IgD-negative memory B cell (primary cell): ENCODE results near the gene POLR1B. TPM values are rescaled to one million over a fixed set of nuclear protein-coding genes. Genes with fewer than 3 reads are reported as not detected.
A peak's percentile ranks its signal among the peaks of the same experiment; 100 is the strongest.
"Not testable (repeated sequence)": the region's sequence is repeated elsewhere in the genome, so short reads cannot be mapped to it uniquely, and the experiment has no call there.

ENCODE experiments used
- H3K27ac Mint-ChIP-seq, 3 donors: one replicate each; pipeline ENCODE4 v1.8.0; 2020 to 2022; ENCODE audit warnings: mild to moderate bottlenecking in 3 of 3, mixed read lengths in 3 of 3, moderate library complexity in 1 of 3
- H3K27me3 Mint-ChIP-seq: one replicate; pipeline ENCODE4 v1.8.0; 2021; ENCODE audit warnings: mixed read lengths
- H3K36me3 Mint-ChIP-seq: one replicate; pipeline ENCODE4 v1.8.0; 2020; ENCODE audit warnings: mild to moderate bottlenecking, mixed read lengths
- H3K4me1 Mint-ChIP-seq, 3 donors: one replicate each; pipeline ENCODE4 v1.8.0; 2020 to 2022; ENCODE audit warnings: mixed read lengths in 3 of 3, mild to moderate bottlenecking in 1 of 3
- H3K4me3 Mint-ChIP-seq, 4 donors: one replicate each; pipeline ENCODE4 v1.8.0; 2020 to 2022; ENCODE audit warnings: mild to moderate bottlenecking in 4 of 4, mixed read lengths in 4 of 4, moderate library complexity in 3 of 4
- H3K9me3 Mint-ChIP-seq, 3 donors: one replicate each; pipeline ENCODE4 v1.8.0; 2020 to 2021; ENCODE audit warnings: mixed read lengths in 3 of 3, mild to moderate bottlenecking in 1 of 3
- polyA plus RNA-seq: library from polyadenylated mRNA; unstranded; fragments of 300-500 nt; fragmentation: Illumina TruSeq; gene quantifications from one replicate; pipeline ENCODE4 v1.2.3, GENCODE V29; 2021

POLR1B gene, protein sequence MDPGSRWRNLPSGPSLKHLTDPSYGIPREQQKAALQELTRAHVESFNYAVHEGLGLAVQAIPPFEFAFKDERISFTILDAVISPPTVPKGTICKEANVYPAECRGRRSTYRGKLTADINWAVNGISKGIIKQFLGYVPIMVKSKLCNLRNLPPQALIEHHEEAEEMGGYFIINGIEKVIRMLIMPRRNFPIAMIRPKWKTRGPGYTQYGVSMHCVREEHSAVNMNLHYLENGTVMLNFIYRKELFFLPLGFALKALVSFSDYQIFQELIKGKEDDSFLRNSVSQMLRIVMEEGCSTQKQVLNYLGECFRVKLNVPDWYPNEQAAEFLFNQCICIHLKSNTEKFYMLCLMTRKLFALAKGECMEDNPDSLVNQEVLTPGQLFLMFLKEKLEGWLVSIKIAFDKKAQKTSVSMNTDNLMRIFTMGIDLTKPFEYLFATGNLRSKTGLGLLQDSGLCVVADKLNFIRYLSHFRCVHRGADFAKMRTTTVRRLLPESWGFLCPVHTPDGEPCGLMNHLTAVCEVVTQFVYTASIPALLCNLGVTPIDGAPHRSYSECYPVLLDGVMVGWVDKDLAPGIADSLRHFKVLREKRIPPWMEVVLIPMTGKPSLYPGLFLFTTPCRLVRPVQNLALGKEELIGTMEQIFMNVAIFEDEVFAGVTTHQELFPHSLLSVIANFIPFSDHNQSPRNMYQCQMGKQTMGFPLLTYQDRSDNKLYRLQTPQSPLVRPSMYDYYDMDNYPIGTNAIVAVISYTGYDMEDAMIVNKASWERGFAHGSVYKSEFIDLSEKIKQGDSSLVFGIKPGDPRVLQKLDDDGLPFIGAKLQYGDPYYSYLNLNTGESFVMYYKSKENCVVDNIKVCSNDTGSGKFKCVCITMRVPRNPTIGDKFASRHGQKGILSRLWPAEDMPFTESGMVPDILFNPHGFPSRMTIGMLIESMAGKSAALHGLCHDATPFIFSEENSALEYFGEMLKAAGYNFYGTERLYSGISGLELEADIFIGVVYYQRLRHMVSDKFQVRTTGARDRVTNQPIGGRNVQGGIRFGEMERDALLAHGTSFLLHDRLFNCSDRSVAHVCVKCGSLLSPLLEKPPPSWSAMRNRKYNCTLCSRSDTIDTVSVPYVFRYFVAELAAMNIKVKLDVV
- 18.5 TPM for polyA plus RNA-seq

DNA sequence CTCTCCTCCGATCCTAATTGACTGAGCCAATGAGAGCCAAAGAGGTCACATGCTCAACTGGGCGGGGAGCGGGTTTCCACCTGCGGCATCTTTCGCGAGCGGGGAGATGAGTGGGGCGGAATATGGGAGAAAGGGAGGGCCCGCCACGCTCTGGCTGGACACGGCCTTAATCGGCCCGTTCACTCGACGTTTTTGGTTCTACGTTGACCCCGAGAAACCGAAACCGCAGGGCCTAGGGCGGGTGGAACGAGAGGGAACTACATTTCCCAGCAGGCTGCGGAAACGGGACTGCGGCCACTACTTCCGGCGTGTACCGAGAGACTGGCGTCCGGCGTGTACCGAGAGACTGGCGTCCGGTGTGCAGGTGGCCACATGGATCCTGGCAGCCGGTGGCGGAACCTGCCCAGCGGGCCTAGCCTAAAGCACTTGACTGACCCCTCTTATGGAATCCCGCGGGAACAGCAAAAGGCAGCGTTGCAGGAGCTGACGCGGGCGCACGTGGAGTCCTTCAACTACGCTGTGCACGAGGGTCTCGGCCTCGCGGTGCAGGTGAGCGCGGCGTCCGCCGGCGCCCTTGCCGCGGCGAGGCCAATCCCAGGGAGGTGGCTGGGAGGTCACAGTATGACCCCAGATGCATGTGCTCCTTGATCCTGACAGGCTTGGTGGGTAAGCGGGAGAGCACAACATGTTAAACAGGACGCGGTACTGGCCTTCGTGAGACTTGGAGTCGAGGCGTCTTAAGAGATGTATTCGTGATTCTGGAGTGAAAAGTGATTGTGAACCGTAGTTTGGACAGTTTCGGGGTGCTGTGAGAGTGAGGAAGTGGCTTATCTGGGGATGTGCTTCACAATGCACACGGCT is at the start of gene POLR1B:
Gene POLR1B (plus strand): TSS at position 343 of the 861 bp plus-strand sequence. CDS start 30 bp downstream, at position 373.
- peaks cover 7 to 17% (median 11%) of the 10 kb centered on the region in 3 donors for H3K4me1 Mint-ChIP-seq
- H3K27me3 Mint-ChIP-seq: no peaks in the 10 kb centered on the region
- H3K36me3 Mint-ChIP-seq: peaks cover 7% of the 10 kb centered on the region
- H3K9me3 Mint-ChIP-seq: no peaks in the 10 kb centered on the region
- H3K4me3 Mint-ChIP-seq: no peak within 1 kb of the TSS
- H3K27ac Mint-ChIP-seq: no peak within 1 kb of the TSS

DNA sequence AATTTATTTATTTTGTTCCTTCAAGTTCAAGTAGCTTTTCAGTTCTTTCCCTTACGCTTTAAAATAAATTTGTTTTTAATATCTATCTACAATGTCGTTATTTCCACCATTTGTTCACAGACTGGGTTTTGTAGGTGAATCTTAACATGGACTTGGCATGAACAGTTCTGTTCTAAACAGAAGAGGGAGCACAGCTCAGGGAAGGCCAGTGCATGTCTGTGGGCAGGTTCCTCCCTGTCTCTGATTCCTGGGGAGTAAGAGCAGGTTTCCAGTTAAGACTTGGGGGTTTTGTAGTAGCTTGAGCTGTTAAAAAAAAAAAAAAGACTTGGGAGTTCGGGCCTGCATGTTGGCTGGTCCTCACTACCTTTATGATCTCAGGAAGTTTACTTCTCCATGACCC is 49.2 kb upstream of the POLR1B start:
- Mint-ChIP-seq H3K27me3 (no peaks in the 10 kb centered on the region), H3K9me3 (no peaks in the 10 kb centered on the region), H3K4me3 (no peak overlapping the region), H3K27ac (peak overlapping the region in 1 of 3 donors; percentile 23), H3K4me1 (no peaks in the 10 kb centered on the region), H3K36me3 (no peaks in the 10 kb centered on the region)

DNA sequence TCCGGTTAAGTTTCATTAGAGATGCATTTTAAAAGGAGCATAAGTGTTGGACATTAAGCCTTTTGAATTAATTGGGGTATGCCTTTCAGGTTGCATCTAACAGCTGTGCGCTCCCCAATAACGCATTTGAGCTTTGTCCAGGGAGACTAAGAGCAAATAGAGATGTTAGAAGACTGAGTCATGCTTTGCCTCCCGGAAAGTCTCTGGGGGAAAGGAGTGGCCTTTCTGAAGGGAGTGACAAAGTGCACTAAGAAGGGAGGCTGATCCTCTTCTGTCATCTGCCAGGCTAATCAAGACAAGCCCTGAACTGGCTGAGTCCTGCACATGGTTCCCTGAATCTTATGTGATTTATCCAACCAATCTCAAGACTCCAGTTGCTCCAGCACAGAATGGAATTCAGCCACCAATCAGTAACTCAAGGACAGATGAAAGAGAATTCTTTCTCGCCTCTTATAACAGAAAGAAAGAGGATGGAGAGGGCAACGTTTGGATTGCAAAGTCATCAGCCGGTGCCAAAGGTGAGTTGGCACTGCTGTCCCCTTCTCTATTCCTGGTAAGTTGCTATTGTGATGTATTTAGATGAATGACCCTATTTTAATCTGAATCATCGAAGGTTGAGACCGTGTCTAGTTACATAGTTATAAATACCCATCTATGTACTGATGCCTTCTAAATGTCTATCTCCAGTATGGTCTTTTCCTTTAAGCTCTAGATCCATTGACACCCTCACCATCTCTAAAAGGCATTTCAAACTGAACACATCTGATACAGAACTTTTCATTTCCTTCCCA is 48.2 kb upstream of the POLR1B start:
- Mint-ChIP-seq H3K27me3 (no peaks in the 10 kb centered on the region), H3K36me3 (no peaks in the 10 kb centered on the region), H3K9me3 (no peaks in the 10 kb centered on the region), H3K27ac (no peak overlapping the region), H3K4me1 (no peaks in the 10 kb centered on the region), H3K4me3 (no peak overlapping the region)

DNA sequence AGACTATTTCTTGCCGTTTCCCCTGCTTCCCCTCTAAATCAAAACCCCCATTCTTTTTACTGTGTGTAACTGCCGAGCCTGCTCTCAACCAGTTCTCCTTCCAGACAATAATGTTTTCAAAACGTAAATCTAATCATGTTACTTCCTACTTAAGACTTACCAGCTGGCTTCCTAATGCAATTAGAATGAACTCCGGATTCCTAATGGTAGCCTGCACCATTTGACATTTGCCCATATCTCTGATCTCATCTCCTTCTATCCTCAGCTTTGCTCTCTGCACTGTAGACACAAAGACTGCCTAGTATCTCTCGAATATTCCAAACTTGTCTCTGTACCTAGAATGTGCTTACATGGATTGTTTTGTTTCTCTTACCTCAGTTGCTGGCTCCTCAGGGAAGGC is 47.4 kb upstream of the POLR1B start:
- Mint-ChIP-seq H3K27me3 (no peaks in the 10 kb centered on the region), H3K27ac (no peak overlapping the region), H3K9me3 (no peaks in the 10 kb centered on the region), H3K36me3 (no peaks in the 10 kb centered on the region), H3K4me3 (no peak overlapping the region), H3K4me1 (no peaks in the 10 kb centered on the region)

DNA sequence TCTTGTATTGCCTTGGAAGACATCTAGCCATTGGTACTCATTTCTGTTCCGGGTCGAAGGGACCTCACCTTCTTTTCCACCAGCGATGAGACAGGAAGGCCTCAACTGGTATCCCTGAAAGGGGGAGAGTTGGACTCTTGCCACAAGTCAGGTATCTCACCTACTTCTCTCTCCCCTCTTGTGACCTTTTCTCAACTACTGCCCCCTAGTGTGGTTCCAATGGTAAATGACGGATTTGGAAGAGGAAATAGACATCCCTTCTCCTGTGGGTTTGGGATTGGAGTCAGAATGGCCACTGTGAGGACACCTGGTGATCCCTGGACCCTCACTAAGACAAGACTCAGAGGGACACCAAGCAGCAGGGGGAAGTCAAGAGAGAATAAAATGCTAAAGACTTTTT is 46.4 kb upstream of the POLR1B start:
- H3K27ac Mint-ChIP-seq, H3K36me3 Mint-ChIP-seq, H3K4me3 Mint-ChIP-seq, H3K9me3 Mint-ChIP-seq, H3K27me3 Mint-ChIP-seq, H3K4me1 Mint-ChIP-seq: not testable (repeated sequence)

DNA sequence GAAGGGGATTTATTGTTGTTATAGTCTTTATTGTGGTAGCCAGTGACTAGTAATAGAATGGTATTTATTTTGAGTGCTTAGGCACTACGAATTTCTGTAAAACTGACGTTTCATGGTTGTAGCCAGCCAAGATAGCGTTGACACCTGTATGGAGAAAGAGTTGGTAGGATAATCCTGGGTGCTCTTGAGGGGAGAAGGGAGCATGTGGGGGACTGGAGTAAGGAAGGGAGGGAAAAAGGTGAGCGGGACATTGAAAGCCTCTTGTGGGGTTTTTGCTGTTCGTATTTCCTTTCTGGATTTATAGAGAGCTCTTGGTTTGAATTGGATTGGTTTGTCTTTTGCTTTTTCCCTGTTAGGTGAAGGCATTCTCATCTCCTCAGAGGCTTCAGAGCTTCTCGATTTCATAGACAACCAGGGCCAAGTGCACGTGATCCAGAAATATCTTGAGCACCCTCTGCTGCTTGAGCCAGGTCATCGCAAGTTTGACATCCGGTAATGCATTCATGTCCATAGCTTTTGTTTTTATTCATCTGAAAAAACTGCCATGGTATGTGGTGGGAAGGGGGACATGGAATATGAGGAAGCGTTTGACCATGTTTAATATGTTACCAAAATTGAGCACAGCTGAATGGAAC is 41.3 kb upstream of the POLR1B start:
- H3K4me1 Mint-ChIP-seq, H3K27me3 Mint-ChIP-seq, H3K36me3 Mint-ChIP-seq, H3K4me3 Mint-ChIP-seq, H3K9me3 Mint-ChIP-seq, H3K27ac Mint-ChIP-seq: not testable (repeated sequence)

DNA sequence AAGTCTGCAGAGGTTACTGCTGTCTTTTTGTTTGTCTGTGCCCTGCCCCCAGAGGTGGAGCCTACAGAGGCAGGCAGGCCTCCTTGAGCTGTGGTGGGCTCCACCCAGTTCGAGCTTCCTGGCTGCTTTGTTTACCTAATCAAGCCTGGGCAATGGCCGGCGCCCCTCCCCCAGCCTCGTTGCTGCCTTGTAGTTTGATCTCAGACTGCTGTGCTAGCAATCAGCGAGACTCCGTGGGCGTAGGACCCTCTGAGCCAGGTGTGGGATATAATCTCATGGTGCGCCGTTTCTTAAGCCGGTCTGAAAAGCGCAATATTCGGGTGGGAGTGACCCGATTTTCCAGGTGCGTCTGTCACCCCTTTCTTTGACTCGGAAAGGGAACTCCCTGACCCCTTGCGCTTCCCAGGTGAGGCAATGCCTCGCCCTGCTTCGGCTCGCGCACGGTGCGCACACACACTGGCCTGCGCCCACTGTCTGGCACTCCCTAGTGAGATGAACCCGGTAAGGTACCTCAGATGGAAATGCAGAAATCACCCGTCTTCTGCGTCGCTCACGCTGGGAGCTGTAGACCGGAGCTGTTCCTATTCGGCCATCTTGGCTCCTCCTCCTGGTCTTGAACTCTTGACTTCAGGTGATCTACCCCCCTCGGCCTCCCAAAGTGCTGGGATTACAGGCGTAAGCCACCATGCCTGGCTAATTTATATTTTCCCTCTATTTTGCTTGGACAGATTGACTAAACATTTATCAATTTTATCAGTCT is 32.8 kb upstream of the POLR1B start:
- not testable (repeated sequence) for H3K36me3 Mint-ChIP-seq, H3K27me3 Mint-ChIP-seq, H3K9me3 Mint-ChIP-seq, H3K27ac Mint-ChIP-seq, H3K4me1 Mint-ChIP-seq
- H3K4me3 Mint-ChIP-seq: peak overlapping the region in 1 of 4 donors; percentile 55

DNA sequence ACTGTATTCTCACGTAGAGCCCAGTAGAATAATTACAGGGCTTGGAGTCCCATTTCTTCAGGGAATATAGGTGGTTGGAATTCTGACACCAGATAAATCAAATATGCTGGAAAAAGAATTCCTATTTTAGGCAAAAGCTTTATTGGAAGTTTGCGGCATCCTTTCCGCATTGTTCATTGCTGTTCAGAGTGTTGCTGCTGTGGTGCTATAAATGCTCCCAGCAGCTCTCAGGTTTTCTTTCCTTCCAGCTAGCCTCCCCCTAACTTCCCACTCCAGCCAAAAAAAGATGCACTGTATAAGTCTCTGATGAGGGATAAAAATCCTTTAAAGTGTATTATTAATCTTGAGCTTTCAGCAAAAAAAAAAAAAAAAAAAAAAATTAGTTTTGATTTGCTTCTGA is 25.5 kb upstream of the POLR1B start:
- H3K27ac Mint-ChIP-seq: no peak overlapping the region
- H3K4me3 Mint-ChIP-seq: no peak overlapping the region
- H3K9me3 Mint-ChIP-seq: no peaks in the 10 kb centered on the region
- H3K36me3 Mint-ChIP-seq: peaks cover 9% of the 10 kb centered on the region
- no peaks in the 10 kb centered on the region for H3K4me1 Mint-ChIP-seq
- no peaks in the 10 kb centered on the region for H3K27me3 Mint-ChIP-seq

DNA sequence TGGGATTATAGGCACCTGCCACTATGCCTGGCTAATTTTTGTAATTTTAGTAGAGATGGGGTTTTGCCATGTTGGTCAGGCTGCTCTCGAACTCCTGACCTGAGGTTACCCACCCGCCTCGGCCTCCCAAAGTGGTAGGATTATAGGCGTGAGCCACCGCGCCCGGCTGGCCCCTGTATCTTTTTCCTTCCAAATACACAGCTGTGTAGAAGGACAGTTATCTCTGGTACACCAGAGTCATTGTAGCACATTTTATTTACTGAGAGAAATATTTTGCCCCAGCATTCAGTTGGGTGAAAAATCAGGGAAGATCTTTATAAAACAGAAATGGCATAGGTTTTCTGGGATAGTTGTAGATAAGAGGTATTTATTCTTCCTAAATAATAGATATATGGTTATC is 23.5 kb upstream of the POLR1B start:
- Mint-ChIP-seq H3K36me3 (peaks cover 19% of the 10 kb centered on the region), H3K4me3 (no peak overlapping the region), H3K4me1 (no peaks in the 10 kb centered on the region), H3K27ac (no peak overlapping the region), H3K9me3 (no peaks in the 10 kb centered on the region), H3K27me3 (no peaks in the 10 kb centered on the region)

DNA sequence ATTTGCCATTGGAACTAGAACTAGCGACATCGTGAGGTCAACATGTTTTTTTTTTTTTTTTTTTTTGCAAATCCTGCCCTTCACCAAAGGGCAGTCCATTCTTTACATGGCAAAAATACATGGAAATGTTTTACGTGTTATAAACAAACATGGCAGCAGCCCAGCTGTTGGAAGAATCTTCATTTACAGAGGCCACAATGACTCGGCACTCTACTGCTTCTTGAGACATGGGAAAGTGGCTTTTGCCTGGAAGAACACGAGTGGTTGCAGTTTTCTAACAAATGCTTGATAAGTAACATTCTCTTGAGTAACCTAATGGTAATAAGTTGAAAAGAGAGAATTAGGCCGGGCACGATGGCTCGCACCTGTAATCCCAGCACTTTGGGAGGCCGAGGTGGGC is 22.8 kb upstream of the POLR1B start:
- no peaks in the 10 kb centered on the region for H3K27me3 Mint-ChIP-seq
- no peak overlapping the region for H3K4me3 Mint-ChIP-seq
- no peaks in the 10 kb centered on the region for H3K9me3 Mint-ChIP-seq
- H3K4me1 Mint-ChIP-seq: no peaks in the 10 kb centered on the region
- H3K36me3 Mint-ChIP-seq: peaks cover 19% of the 10 kb centered on the region
- no peak overlapping the region for H3K27ac Mint-ChIP-seq

DNA sequence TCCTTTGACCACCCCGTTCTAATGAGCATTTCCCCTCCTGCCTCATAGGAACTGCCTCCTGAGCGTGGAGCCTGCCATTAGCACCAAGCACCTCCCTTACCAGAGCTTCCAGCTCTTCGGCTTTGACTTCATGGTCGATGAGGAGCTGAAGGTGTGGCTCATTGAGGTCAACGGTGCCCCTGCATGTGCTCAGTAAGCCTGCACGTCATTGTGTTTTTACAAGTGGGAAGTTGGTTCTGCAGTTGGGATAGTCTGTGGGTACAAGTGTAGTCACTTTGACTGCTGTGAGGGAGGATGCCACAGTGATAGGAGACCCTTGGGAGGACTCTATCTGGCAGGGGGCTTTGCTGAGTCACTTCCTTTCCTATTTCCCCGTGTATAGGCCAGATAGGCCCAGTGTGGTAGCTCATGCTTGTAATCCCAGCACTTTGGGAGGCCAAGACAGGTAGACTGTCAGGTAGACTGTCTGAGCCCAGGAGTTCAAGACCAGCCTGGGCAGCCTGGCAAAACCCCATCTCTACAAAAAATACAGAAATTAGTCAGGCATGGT is 22.0 kb upstream of the POLR1B start:
- Mint-ChIP-seq H3K27ac (no peak overlapping the region), H3K36me3 (peaks cover 21% of the 10 kb centered on the region), H3K4me3 (no peak overlapping the region), H3K4me1 (no peaks in the 10 kb centered on the region), H3K9me3 (no peaks in the 10 kb centered on the region), H3K27me3 (no peaks in the 10 kb centered on the region)

DNA sequence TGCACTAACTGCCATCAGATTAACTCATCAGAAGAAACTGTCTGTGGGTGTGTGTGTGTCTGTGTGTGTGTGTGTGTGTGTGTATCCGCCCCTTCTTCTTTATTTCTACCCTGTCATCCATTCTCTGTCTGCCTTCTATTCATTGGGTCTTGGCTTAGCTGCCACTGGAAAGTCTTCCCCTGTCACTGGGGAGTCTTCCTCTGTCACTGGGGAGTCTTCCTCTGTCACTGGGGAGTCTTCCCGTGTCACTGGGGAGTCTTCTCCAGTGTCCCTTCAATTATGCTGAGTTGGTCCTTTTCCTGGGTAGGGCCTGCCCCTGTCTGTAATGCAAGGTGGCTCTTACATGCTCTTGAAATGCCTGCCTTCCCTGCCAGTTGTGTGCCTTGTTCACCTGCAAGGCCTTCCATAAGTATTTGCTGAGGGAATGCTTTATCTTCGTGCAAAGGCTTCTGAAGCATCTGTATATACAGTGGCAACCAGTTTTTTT is 18.9 kb upstream of the POLR1B start:
- Mint-ChIP-seq H3K27me3 (no peaks in the 10 kb centered on the region), H3K9me3 (no peaks in the 10 kb centered on the region), H3K4me1 (no peaks in the 10 kb centered on the region), H3K36me3 (peaks cover 21% of the 10 kb centered on the region), H3K4me3 (no peak overlapping the region), H3K27ac (no peak overlapping the region)

DNA sequence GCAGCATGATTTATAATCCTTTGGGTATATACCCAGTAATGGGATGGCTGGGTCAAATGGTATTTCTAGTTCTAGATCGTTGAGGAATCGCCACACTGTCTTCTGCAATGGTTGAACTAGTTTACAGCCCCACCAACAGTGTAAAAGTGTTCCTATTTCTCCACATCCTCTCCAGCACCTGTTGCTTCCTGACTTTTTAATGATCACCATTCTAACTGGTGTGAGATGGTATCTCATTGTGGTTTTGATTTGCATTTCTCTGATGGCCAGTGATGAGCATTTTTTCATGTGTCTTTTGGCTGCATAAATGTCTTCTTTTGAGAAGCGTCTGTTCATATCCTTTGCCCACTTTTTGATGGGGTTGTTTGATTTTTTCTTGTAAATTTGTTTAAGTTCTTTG is 18.0 kb upstream of the POLR1B start:
- not testable (repeated sequence) for H3K4me1 Mint-ChIP-seq, H3K9me3 Mint-ChIP-seq, H3K27me3 Mint-ChIP-seq, H3K4me3 Mint-ChIP-seq, H3K27ac Mint-ChIP-seq
- peaks cover 19% of the 10 kb centered on the region for H3K36me3 Mint-ChIP-seq
